Psoas muscle (tissue), 8 donors: ENCODE results near the gene FAM156B. TPM values are rescaled to one million over a fixed set of nuclear protein-coding genes. Genes with fewer than 3 reads are reported as not detected.
"Not testable (repeated sequence)": the region's sequence is repeated elsewhere in the genome, so short reads cannot be mapped to it uniquely, and the experiment has no call there.

Experiments used
- ATAC-seq, 4 donors: fragments of 200-7000 bp; cut with Tn5 transposase; one replicate each; pipeline ENCODE4 v1.9.1; 2020; ENCODE audit warnings: moderate library complexity in 3 of 4, mild to moderate bottlenecking in 2 of 4
- DNase-seq, 2 donors: peaks; one replicate each; pipeline ENCODE4 v3.0.0-alpha.2; 2020
- H3K27ac ChIP-seq: fragments of 200-600 bp; one replicate; pipeline ENCODE4 v1.8.0; 2022
- H3K27me3 ChIP-seq, 3 donors: fragments of 200-600 bp in 1 of 3; one replicate each; pipeline versions ENCODE4 v1.6.1 to v1.8.0; 2013 to 2022; ENCODE audit warnings: low read length in 2 of 3, mild to moderate bottlenecking in 2 of 3, moderate library complexity in 1 of 3; ENCODE audit not compliant: insufficient read depth in 3 of 3
- H3K36me3 ChIP-seq, 2 donors: fragments of 200-600 bp in 1 of 2; one replicate each; pipeline versions ENCODE4 v1.6.1 to v1.8.0; 2013 to 2022; ENCODE audit warnings: low read depth in 1 of 2, mild to moderate bottlenecking in 1 of 2, moderate library complexity in 1 of 2; ENCODE audit not compliant: insufficient read depth in 1 of 2
- H3K4me1 ChIP-seq: fragments of 200-600 bp; one replicate; pipeline ENCODE4 v1.8.0; 2022
- H3K4me3 ChIP-seq: fragments of 200-600 bp; one replicate; pipeline ENCODE4 v1.8.0; 2022; ENCODE audit warnings: mild to moderate bottlenecking
- H3K9me3 ChIP-seq: fragments of 200-600 bp; one replicate; pipeline ENCODE4 v1.8.0; 2022
- WGBS, 3 donors: extraction: QIAGEN DNeasy Blood & Tissue Kit; methylation state at CpG; one replicate each; pipeline versions ENCODE4 v1.1.6 to v1.1.7; 2013; 5-methylcytosine and 5-hydroxymethylcytosine counted together
- intact Hi-C, 2 donors: fragments of 100-400 bp; cut with DNase I; formaldehyde crosslinking; loops; one replicate each; pipeline versions ENCODE4 v1.11.0 to v1.14.2; 2022
- polyA plus RNA-seq, 3 donors: library from polyadenylated mRNA; stranded (reverse); fragments of 200-250 nt; gene quantifications; one replicate each; pipeline ENCODE4 v1.2.3, GENCODE V29; 2013
- total RNA-seq, 4 donors: library from RNA; stranded (reverse); fragmentation: NEBNext Ultra II Directional in 2 of 4; extraction: Animal tissue kit (Norgen Biotek cat#: 25700) in 2 of 4; gene quantifications; one replicate each; pipeline versions ENCODE4 v1.2.1 to v1.2.4, GENCODE V29; 2021 to 2023
- donor health status: healthy with polysubstance abuse.
- donor health status: DM: no; HTN: no; CAD: no; lungs with moderate emphysema.
- donor health status: Bipolar disorder and iron deficiency.
- donor health status: healthy.
- donor health status: DM: yes; HTN: yes; CAD: no.
- donor health status: DM: no; HTN: no; CAD: no.
- donor health status: DM: no; HTN: no; CAD: no.
- donor health status: DM: yes; HTN: yes; CAD: no.

The FAM156B gene
- total and polyA plus RNA-seq, 7 donors, result 1.1 to 5.4 (median 2.6) TPM

DNA sequence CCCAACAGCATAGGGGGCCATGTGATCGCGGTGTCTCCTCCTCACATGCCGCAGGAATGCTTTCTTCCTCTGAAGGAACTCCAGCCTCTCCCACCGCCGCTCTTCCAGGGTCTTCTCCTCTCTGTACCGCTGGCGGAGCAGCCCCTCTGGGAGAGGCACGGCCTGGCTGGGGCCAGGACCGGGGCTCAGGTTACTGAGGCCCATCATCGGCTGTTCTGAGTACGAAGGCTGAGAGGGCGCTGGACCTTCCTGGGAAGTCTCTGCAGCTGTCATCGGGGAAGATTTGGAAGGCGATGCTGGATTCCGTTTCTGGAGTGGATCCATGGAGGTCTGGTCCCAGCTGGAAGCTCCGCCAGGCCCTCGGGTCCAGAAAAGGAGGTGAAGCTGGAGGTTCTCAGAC lies 51.1 kb downstream of the FAM156B start:
- no CpG with 5 or more reads among the region's 17 CpGs for WGBS, 3 donors
- peak in 3 of 4 donors; percentile 37 to 56 (median 53) for ATAC-seq
- DNase-seq, H3K4me3 ChIP-seq, H3K9me3 ChIP-seq, H3K4me1 ChIP-seq, intact Hi-C loops, H3K27me3 ChIP-seq, H3K27ac ChIP-seq, H3K36me3 ChIP-seq: not testable (repeated sequence)

GRCh38 chrX:52949325-52949724 lies 52.2 kb downstream of the FAM156B start:
- H3K27me3 ChIP-seq, H3K4me3 ChIP-seq, DNase-seq, ATAC-seq, H3K36me3 ChIP-seq, H3K4me1 ChIP-seq, H3K9me3 ChIP-seq, H3K27ac ChIP-seq, intact Hi-C loops: not testable (repeated sequence)
- WGBS, 3 donors, result no CpG with 5 or more reads among the region's 4 CpGs

DNA sequence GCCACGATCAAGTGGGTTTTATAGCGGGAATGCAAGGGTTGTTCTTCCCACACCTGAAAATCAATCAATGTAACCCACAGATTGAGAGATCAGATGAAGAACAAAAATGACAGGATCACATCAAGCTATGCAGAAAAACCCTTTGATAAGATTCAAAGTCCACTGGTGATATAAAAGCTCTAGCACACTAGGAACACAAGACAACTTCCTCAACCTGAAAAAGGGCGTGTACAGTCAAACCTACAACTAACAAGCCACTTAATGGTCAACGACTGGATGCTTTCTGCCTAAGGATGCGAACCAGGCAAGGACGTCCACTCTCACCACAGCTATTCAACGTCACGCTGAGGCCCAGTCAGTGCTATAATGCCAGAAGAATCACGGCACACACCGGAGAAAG lies 52.8 kb downstream of the FAM156B start:
- H3K36me3 ChIP-seq, H3K9me3 ChIP-seq, intact Hi-C loops, DNase-seq, H3K4me1 ChIP-seq, H3K27me3 ChIP-seq, ATAC-seq, H3K4me3 ChIP-seq, H3K27ac ChIP-seq: not testable (repeated sequence)
- no CpG with 5 or more reads among the region's 10 CpGs for WGBS, 3 donors

Other genes starting within 250 kb of the FAM156B start
- gene SSX7, start 242.4 kb upstream of the FAM156B start, total RNA-seq, result not detected
- gene SSX7, start 242.4 kb upstream of the FAM156B start, polyA plus RNA-seq, result not detected
- gene SSX2, start 190.2 kb upstream of the FAM156B start, total RNA-seq, result not detected
- gene SSX2, start 190.2 kb upstream of the FAM156B start, polyA plus RNA-seq, result not detected
- gene SSX2B, start 146.1 kb upstream of the FAM156B start, total RNA-seq, result not detected
- not detected for gene SSX2B, start 146.1 kb upstream of the FAM156B start, polyA plus RNA-seq
- gene SPANXN5, start 99.9 kb upstream of the FAM156B start, total RNA-seq, result not detected
- not detected for gene SPANXN5, start 99.9 kb upstream of the FAM156B start, polyA plus RNA-seq
- gene XAGE5, start 86.0 kb upstream of the FAM156B start, total RNA-seq, result not detected
- not detected for gene XAGE5, start 86.0 kb upstream of the FAM156B start, polyA plus RNA-seq
- gene XAGE3, start 29.2 kb upstream of the FAM156B start, total RNA-seq, result not detected
- under 1 TPM in 1 of 3 donors, not detected in 2; 0.55 TPM for gene XAGE3, start 29.2 kb upstream of the FAM156B start, polyA plus RNA-seq
- 1 to 10 TPM; 3.4 to 8.6 (median 6.2) TPM for gene FAM156A, start 61.2 kb downstream of the FAM156B start, total RNA-seq
- 1 to 10 TPM; 4.0 to 9.9 (median 5.3) TPM for gene FAM156A, start 61.2 kb downstream of the FAM156B start, polyA plus RNA-seq
- gene GPR173, start 151.5 kb downstream of the FAM156B start, total RNA-seq, result under 1 TPM; 0.13 to 0.34 (median 0.20) TPM
- under 1 TPM; 0.03 to 0.16 (median 0.08) TPM for gene GPR173, start 151.5 kb downstream of the FAM156B start, polyA plus RNA-seq
- 10 to 100 TPM; 20.0 to 56.4 (median 28.1) TPM for gene TSPYL2, start 185.0 kb downstream of the FAM156B start, total RNA-seq
- 10 to 100 TPM in 2 of 3 donors, 1 to 10 TPM in 1; 9.2 to 45.2 (median 23.2) TPM for gene TSPYL2, start 185.0 kb downstream of the FAM156B start, polyA plus RNA-seq
- gene KANTR, start 196.8 kb downstream of the FAM156B start, total RNA-seq, result 1 to 10 TPM; 3.4 to 8.2 (median 4.8) TPM
- 1 to 10 TPM in 2 of 3 donors, under 1 TPM in 1; 0.89 to 5.2 (median 1.5) TPM for gene KANTR, start 196.8 kb downstream of the FAM156B start, polyA plus RNA-seq